ENCODE results near the gene GTF2H4. TPM values are rescaled to one million over a fixed set of nuclear protein-coding genes. Genes with fewer than 3 reads are reported as not detected.
"Not testable (repeated sequence)": the region's sequence is repeated elsewhere in the genome, so short reads cannot be mapped to it uniquely, and the experiment has no call there.

The GTF2H4 gene
- total RNA-seq, 2 experiments from 2014 or later: 30.5 to 48.7 TPM

DNA sequence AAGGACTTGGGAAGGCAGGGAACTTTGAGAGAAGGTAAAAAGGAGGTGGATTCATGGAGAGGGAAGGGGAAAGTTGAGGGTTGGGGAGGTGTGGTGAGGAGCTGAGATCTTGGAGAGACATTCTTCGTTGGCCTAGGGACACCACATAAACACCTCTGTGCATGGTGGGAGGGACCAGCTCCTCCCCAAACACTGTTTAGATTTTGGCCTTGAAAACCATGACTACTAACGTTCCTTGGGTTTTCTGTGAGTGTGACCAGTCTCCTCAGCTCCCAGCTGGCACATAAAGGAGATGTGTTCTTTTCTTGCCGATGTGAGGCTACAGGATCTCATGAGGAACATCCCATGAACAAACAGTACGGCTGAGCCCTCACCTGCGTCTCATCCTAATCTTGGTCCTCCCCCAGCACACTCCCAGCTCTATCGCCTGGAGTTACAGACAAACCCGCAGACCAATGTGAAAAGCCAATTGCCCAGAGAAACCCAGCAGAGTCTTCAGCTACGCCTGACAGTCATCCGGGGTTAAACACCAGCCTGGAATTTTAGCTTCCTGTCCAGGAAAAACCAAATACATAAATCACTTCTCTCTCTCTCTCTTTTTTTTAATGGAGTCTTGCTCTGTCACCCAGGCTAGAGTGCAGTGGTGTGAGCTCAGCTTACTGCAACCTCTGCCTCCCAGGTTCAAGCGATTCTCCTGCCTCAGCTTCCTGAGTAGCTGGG lies 45.7 kb upstream of the GTF2H4 start:
- POLR2A ChIA-PET: no interaction called here
- BruUV-seq (replicated peaks): no TSS peak
- DNase-seq (ENCODE audit: low spot score): no peak
- Histone ChIP-seq H3K9me2 (ENCODE audit: insufficient read depth, low read length) (no peaks in the 10 kb centered on the region), H3K4me3 (ENCODE audit: low read depth, low read length, poor library complexity, severe bottlenecking) (no peak overlapping the region), H3K79me2 (ENCODE audit: insufficient read depth, low read depth, low read length) (no peaks in the 10 kb centered on the region), H3K9me3 (ENCODE audit: low read length) (no peaks in the 10 kb centered on the region), H2AFZ (ENCODE audit: low read length) (no peak overlapping the region), H4K20me1 (ENCODE audit: insufficient read depth, low read length) (no peaks in the 10 kb centered on the region), H3K27ac (ENCODE audit: low read depth, low read length, poor library complexity, severe bottlenecking) (no peak overlapping the region), H3K36me3 (ENCODE audit: insufficient read depth, low read length) (no peaks in the 10 kb centered on the region), H3K4me1 (ENCODE audit: insufficient read depth, low read length, poor library complexity, severe bottlenecking) (no peaks in the 10 kb centered on the region), H3K4me2 (ENCODE audit: low read length) (no peak overlapping the region)
- CTCF ChIA-PET (ENCODE audit: unreplicated experiment): no interaction called here
- intact Hi-C loops (cut with micrococcal nuclease; ENCODE audit: unreplicated experiment): no loop called here
- TF ChIP-seq EZH2phosphoT487 (IDR thresholded peaks at IDR 0.05; ENCODE audit: borderline replicate concordance, low read depth, low read length): no peak
- TF ChIP-seq, protein P1, sequence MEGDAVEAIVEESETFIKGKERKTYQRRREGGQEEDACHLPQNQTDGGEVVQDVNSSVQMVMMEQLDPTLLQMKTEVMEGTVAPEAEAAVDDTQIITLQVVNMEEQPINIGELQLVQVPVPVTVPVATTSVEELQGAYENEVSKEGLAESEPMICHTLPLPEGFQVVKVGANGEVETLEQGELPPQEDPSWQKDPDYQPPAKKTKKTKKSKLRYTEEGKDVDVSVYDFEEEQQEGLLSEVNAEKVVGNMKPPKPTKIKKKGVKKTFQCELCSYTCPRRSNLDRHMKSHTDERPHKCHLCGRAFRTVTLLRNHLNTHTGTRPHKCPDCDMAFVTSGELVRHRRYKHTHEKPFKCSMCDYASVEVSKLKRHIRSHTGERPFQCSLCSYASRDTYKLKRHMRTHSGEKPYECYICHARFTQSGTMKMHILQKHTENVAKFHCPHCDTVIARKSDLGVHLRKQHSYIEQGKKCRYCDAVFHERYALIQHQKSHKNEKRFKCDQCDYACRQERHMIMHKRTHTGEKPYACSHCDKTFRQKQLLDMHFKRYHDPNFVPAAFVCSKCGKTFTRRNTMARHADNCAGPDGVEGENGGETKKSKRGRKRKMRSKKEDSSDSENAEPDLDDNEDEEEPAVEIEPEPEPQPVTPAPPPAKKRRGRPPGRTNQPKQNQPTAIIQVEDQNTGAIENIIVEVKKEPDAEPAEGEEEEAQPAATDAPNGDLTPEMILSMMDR (conservative IDR thresholded peaks at IDR 0.05; ENCODE audit: low read length): no peak

DNA sequence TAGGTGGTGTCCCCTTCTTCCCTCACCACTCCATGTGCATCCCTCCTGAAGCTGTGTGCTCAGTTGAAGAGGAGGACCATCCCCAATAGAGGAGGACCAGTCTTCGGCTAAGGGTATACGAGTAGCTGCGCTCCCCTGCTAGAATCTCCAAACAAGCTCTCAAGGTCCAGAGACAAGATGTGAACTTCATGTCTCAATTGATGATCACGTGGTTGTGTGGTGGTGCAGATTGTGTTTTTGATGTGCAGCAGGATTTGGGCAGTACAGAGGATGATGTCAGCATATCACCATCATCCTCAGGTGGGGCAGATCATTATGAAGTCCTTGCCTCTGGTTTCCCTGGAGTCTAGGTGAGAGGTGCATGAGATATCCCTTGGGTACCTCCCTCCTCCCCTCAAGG lies 43.7 kb upstream of the GTF2H4 start:
- TF ChIP-seq, protein P1 (conservative IDR thresholded peaks at IDR 0.05; ENCODE audit: low read length): no peak
- no peak for TF ChIP-seq EZH2phosphoT487 (IDR thresholded peaks at IDR 0.05; ENCODE audit: borderline replicate concordance, low read depth, low read length)
- ChIA-PET POLR2A (interaction anchor here (0.6 to 0.7 kb wide), 2 partner anchors 42 to 599 kb away, joined by 3 to 4 read pairs; no protein-coding TSS in a partner anchor), CTCF (ENCODE audit: unreplicated experiment) (no interaction called here)
- Histone ChIP-seq H3K36me3 (ENCODE audit: insufficient read depth, low read length) (no peaks in the 10 kb centered on the region), H3K79me2 (ENCODE audit: insufficient read depth, low read depth, low read length) (no peaks in the 10 kb centered on the region), H3K4me1 (ENCODE audit: insufficient read depth, low read length, poor library complexity, severe bottlenecking) (no peaks in the 10 kb centered on the region), H2AFZ (ENCODE audit: low read length) (no peak overlapping the region), H4K20me1 (ENCODE audit: insufficient read depth, low read length) (no peaks in the 10 kb centered on the region), H3K4me3 (ENCODE audit: low read depth, low read length, poor library complexity, severe bottlenecking) (no peak overlapping the region), H3K27ac (ENCODE audit: low read depth, low read length, poor library complexity, severe bottlenecking) (no peak overlapping the region), H3K9me3 (ENCODE audit: low read length) (no peaks in the 10 kb centered on the region), H3K4me2 (ENCODE audit: low read length) (no peak overlapping the region), H3K9me2 (ENCODE audit: insufficient read depth, low read length) (no peaks in the 10 kb centered on the region)
- BruUV-seq (replicated peaks): no TSS peak
- no peak for DNase-seq (ENCODE audit: low spot score)
- intact Hi-C loops (cut with micrococcal nuclease; ENCODE audit: unreplicated experiment): no loop called here

DNA sequence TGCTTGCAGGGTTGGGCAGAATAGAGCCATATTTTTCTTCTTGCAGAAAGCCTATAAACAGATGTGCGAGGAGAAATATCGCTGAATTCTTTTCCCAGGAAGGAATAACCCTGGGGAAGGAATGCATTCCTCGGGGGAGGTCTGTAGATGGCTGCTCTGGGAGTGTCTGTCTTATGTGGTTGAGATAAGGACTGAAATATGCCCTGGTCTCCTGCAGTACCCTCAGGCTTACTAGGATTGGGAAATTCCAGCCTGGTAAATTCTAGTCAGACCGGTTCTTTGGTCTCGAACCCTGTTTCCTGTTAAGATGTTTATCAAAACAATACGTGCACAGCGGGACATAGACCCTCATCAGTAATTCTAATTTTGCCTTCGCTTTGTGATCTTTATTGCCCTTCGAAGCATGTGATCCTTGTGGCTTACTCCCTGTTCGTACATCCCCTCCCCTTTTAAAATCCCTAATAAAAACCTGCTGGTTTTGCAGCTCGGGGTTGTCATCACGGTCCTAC lies 38.7 kb upstream of the GTF2H4 start:
- H4K20me1 ChIP-seq (ENCODE audit: insufficient read depth, low read length); H3K27ac ChIP-seq (ENCODE audit: low read depth, low read length, poor library complexity, severe bottlenecking); CTCF ChIA-PET (ENCODE audit: unreplicated experiment); BruUV-seq (replicated peaks); H3K4me2 ChIP-seq (ENCODE audit: low read length); H3K9me2 ChIP-seq (ENCODE audit: insufficient read depth, low read length); intact Hi-C loops (cut with micrococcal nuclease; ENCODE audit: unreplicated experiment); H3K36me3 ChIP-seq (ENCODE audit: insufficient read depth, low read length); H3K79me2 ChIP-seq (ENCODE audit: insufficient read depth, low read depth, low read length); H3K4me3 ChIP-seq (ENCODE audit: low read depth, low read length, poor library complexity, severe bottlenecking); POLR2A ChIA-PET; H2AFZ ChIP-seq (ENCODE audit: low read length); H3K4me1 ChIP-seq (ENCODE audit: insufficient read depth, low read length, poor library complexity, severe bottlenecking); DNase-seq (ENCODE audit: low spot score): not testable (repeated sequence)
- peaks cover 16% of the 10 kb centered on the region; the same call in 1 of the 2 replicates for H3K9me3 ChIP-seq (ENCODE audit: low read length)
